Measurements from ENCODE around the gene DAB2IP.
"Not testable (repeated sequence)": the region's sequence is repeated elsewhere in the genome, so short reads cannot be mapped to it uniquely, and the experiment has no call there.

The DAB2IP gene

DNA sequence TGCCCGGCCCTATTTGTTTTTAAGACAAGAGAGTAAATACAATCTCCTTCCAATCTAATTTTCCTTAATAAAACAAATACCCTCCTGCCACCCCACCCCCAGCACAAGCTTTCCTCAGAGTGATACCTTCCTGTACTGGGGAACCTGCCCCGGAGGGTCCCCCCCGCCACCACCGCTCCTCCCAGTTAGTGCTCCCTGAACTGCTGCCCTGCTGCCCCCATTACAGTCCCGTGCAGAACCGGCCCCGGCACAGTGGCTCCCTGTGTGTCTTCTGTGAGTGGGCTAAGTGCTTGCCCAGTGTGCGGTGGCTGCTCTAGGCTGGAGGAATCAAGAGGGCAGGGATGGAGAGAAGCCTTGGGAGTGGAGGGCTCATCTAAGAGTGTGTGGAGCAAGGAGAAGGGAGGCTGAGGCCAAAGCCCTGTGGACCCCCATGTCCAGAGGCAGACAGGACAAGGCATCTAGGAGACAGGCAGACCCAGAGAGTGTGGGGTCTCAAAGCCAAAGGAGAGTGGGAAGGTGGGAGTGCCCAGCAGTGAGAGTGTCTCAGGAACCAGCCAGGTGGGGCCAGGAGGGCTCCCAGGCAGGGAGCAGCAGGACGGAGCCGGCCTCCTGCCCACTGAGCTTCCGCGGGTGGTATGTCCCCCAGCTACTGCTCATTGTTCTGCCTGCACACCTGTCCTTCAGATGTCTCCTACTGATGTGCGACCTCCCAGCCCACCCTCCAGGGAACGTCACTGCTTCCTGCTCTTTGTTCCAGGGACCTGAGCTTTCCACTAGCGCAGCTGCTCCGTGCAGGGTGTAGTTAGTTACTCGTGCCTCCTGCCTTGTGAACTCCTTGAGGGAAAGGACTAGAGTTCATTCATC lies 129.0 kb downstream of the DAB2IP start:
- no peak for DNase-seq

DNA sequence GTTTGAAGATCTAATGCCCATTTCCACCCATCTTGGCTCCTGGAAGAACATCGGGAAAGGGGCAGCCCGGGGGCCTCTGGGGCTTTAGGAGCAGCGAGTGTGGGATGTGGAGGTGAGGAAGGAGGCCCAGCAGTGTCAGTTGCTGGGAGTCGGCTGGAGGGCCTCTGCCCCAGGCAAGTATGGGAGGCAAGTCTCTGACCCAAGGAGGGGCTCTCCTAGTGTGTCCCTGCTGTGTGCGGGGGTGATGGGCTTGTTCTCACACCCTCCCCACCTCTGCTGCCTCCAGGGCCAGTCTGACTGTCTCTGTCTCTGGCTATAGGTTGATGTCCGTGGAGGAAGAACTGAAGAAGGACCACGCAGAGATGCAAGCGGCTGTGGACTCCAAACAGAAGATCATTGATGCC lies 129.7 kb downstream of the DAB2IP start:
- no peak for DNase-seq

- no peak for DNase-seq
Observed at GRCh38 chr9:121781701-121782464, 130.4 kb downstream of the DAB2IP start.

DNA sequence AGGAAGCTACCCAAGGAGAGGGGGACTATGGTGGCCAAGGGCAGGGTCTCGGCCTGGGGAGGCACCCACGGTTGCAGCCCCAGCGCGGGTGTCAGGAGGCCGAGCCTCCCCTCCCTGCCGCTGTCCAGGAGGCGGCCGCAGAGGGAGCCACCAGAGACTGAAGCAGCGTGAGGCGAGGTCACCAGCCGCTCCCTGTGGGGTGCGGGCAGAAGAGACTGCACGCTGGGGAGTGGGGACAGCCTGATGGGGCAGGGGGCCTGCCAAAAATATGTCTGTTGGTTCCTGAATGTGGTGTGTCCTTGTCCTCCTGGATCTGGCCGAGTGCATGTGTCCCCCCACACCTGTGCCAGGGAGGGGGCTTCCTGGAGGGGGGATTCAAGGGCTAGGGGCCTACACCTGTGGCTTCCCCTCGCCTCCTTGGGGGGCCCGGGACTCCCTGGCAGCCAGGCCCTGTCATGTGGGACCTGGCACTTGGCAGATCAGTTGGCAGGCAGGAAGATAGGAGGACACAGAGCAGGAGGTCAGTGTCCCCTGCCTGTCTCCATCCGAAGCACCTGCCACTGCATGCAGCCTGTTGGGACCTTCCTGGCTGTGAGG lies 131.2 kb downstream of the DAB2IP start:
- DNase-seq: no peak

- no peak for DNase-seq
Observed at GRCh38 chr9:121783111-121783510, 131.7 kb downstream of the DAB2IP start.

DNA sequence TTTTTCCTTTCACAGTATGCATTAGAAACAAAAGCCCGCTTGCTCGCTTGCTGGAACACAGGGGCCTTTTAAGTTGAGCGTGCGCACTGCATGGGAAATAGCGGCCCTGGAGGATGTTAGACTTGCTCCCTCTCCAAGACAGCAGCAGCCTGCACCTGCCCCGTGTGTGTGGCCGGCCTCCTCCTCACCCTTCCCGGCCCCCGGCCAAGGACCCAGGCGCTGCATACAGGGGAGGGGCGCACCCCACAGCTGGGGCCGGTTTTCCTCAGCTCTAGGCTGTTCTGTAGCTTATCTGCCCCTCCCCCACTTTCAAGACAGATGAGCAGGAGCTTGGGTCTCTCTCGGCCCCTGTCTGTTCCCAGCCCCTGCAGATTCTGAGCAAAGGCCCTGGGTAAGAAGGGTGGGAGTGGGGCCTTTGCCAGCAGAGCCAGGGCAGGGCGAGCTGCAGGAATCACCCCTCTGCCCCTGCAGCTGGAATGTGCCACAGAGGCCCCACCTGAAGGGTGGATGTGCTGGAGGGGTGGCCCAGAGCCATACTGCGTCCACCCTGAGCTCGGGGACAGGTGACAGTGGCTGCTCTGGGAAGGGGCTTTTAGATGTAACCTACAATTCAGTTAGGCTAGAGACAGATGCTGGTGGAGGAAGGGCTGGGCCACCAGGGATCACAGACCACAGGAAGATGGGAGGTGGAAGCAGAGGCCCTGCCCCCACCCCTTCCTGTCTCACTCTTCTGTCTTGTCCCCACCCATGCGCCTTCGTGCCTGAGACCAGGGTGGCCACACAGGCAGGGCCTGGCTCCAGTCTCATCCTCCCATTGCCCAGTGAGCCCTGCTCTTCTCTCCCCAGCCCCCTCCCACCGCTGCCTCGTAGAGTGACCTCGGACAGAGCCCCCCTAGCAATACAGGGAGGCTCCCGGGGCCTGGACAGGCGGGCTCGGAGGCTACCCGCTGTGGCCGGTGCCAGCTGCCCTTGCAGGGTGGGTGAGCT lies 132.4 kb downstream of the DAB2IP start:
- no peak for DNase-seq

GRCh38 chr9:121784731-121785411 lies 133.4 kb downstream of the DAB2IP start:
- DNase-seq: no peak

- no peak for DNase-seq
Observed at GRCh38 chr9:121785673-121786542, 134.5 kb downstream of the DAB2IP start.

DNA sequence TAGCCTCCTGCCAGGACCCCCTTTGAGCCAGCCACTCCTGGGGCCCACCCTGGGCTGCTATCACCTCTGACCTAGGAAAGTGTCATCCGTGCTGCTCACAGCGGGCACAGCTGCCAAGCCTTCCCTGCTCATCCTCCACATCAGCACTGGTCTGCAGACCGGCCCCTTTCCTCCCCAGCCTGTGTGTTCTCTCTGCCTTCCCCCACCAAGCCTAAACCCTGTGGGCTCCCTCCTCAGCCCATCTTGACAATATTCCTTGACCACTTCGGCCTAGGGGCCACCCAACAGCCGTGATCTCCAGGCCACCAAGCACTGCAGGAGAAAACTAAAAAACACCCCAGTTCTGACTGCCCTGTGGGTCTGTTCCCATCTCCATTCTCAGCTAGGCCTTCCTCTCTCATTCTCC lies 135.1 kb downstream of the DAB2IP start:
- DNase-seq: no peak

- no peak for DNase-seq
Observed at GRCh38 chr9:121786998-121787422, 135.6 kb downstream of the DAB2IP start.

DNA sequence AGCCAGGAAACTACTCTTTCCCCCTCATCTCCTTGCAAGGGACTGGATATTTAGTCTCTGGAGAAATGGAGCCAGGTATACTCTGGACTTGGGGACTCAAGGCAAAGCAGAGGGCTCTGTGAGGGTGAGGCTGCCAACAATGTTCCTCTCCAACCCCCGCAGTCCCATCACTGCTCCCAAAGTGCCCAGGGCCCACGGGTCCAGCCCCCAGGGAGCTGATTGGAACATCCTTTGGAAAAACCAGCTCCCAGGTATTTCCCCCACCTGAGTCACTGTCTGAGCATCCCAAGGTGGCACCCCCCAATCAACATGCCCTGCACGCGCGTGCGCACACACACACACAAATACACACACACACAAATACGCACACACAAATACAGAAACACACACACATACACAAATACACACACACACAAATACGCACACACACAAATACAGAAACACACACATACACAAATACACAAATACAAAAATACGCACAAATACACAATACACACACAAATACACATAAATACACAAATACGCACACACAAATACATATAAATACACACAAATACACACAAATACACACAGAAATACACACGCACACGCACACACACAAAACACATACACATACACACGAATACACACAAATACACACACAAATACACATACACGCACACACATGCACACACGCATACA lies 137.4 kb downstream of the DAB2IP start:
- DNase-seq: no peak

- no peak for DNase-seq
Observed at GRCh38 chr9:121790841-121791240, 139.4 kb downstream of the DAB2IP start.

- not testable (repeated sequence) for DNase-seq
Observed at GRCh38 chr9:121792476-121792875, 141.0 kb downstream of the DAB2IP start.

GRCh38 chr9:121794334-121794733 lies 142.9 kb downstream of the DAB2IP start:
- DNase-seq: not testable (repeated sequence)

GRCh38 chr9:121797081-121797480 lies 145.6 kb downstream of the DAB2IP start:
- DNase-seq: no peak

DNA sequence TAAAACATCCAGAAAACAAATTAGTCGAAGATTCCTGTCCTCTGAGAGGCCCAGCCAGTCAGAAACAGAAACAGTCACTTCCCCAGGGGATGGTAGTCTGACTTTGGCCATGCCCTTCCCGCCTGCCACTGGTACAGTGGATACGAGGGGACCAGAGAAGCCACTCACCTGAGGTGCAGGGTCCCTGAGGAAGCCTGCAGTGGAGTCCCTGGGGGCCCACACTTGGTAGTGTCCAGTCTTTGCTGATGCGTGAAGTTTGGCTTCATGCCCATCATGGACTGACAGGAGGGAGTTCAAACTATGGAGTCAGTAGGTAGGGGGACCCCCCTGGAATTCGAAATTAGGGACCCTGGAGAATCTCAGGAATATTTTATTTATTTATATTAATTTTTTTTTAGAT lies 147.5 kb downstream of the DAB2IP start:
- no peak for DNase-seq

- no peak for DNase-seq
Observed at GRCh38 chr9:121800376-121800775, 148.9 kb downstream of the DAB2IP start.

GRCh38 chr9:121801579-121801978 lies 150.1 kb downstream of the DAB2IP start:
- DNase-seq: no peak

- DNase-seq: no peak
Observed at GRCh38 chr9:121802753-121803152, 151.3 kb downstream of the DAB2IP start.
